Testis (tissue), 5 donors: Measurements from ENCODE around the gene CCDC43. TPM values are rescaled to one million over a fixed set of nuclear protein-coding genes. Genes with fewer than 3 reads are reported as not detected.

ENCODE experiments used
- DNase-seq: peaks from one replicate; pipeline ENCODE4 v3.0.0-alpha.2; 2019
- H3K27ac ChIP-seq, 2 donors: fragments of 200-600 bp; sonication (generic); one replicate each; pipeline ENCODE4 v1.5.1; 2019
- H3K27me3 ChIP-seq: fragments of 200-600 bp; sonication (generic); one replicate; pipeline ENCODE4 v1.5.1; 2019
- H3K36me3 ChIP-seq: fragments of 200-600 bp; sonication (generic); one replicate; pipeline ENCODE4 v1.5.1; 2017; ENCODE audit warnings: low read depth; ENCODE audit errors: missing control alignments
- H3K4me1 ChIP-seq: fragments of 200-600 bp; sonication (generic); one replicate; pipeline ENCODE4 v1.5.1; 2019
- H3K4me3 ChIP-seq, 2 donors: fragments of 200-600 bp; sonication (generic); one replicate each; pipeline ENCODE4 v1.5.1; 2017 to 2019
- H3K9me3 ChIP-seq: fragments of 200-600 bp; sonication (generic); one replicate; pipeline ENCODE4 v1.5.1; 2017
- CTCF ChIP-seq, 3 experiments: fragments of 450-650 bp in 2 of 3; fragments of 200-600 bp in 1 of 3; sonication (generic) in 1 of 3; IDR thresholded peaks; one replicate each; pipeline ENCODE4 v1.5.1; 2016 to 2019; ENCODE audit warnings: antibody characterized with exemption in 3 of 3, mild to moderate bottlenecking in 2 of 3, moderate library complexity in 1 of 3
- POLR2A ChIP-seq: fragments of 450-650 bp; IDR thresholded peaks from one replicate; pipeline ENCODE4 v1.6.1; 2017; ENCODE audit warnings: antibody characterized with exemption, mild to moderate bottlenecking, moderate library complexity
- WGBS, 2 donors: methylation state at CpG; one replicate each; pipeline ENCODE4 v1.1.5; 2018; 5-methylcytosine and 5-hydroxymethylcytosine counted together
- intact Hi-C: fragments of 100-400 bp; cut with DNase I; formaldehyde crosslinking; loops from one replicate; pipeline ENCODE4 v1.15.1; 2023; ENCODE audit warnings: low total_unique reads
- long read RNA-seq, 2 donors: transcript quantifications; one replicate each; lab custom pipeline, GENCODE V29; 2026
- polyA plus RNA-seq: library from polyadenylated mRNA; stranded (reverse); fragments of 350-450 nt; fragmentation: Illumina TruSeq; extraction: RNeasy Lipid Tissue Mini Kit (QIAGEN cat#74804); gene quantifications from one replicate; pipeline ENCODE4 v1.2.3, GENCODE V29; 2014; ENCODE audit warnings: low read depth, low replicate concordance; ENCODE audit not compliant: insufficient read depth
- total RNA-seq, 2 donors: library from RNA; depleted of rRNA; stranded (reverse); fragments of >200 nt; gene quantifications; one replicate each; pipeline ENCODE4 v1.2.3, GENCODE V29; 2016

CCDC43 gene, protein sequence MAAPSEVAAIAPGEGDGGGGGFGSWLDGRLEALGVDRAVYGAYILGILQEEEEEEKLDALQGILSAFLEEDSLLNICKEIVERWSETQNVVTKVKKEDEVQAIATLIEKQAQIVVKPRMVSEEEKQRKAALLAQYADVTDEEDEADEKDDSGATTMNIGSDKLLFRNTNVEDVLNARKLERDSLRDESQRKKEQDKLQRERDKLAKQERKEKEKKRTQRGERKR
- 10 to 100 TPM; 20.8 to 27.9 TPM for total RNA-seq
- polyA plus RNA-seq, result 18.6 TPM
- long read RNA-seq, donor 1, transcript CCDC43-201 (5 exons, 2,082 nt), result major isoform, 10 of 37 reads
- long read RNA-seq, donor 1, partial matches to known transcripts, result 27 of 37 reads
- long read RNA-seq, donor 1, other reads (novel, unspliced or antisense), result 0 of 37 reads
- long read RNA-seq, donor 2, transcript CCDC43-201 (5 exons, 2,082 nt), result major isoform, 11 of 12 reads
- long read RNA-seq, donor 2, partial matches to known transcripts, result 0 of 12 reads
- long read RNA-seq, donor 2, other reads (novel, unspliced or antisense), result 0 of 12 reads

GRCh38 chr17:44689477-44690217, at the start of gene CCDC43:
Gene CCDC43 (minus strand): TSS chr17:44689776. CDS start chr17:44689753, 23 bp downstream.
- TF ChIP-seq CTCF (IDR thresholded peaks at IDR 0.05) (no peak), POLR2A (no peak)
- Histone ChIP-seq H3K9me3 (no peaks in the 10 kb centered on the region), H3K4me3 (peak within 1 kb of the TSS; percentile 71 to 72), H3K27ac (peak within 1 kb of the TSS; percentile 71 to 85), H3K4me1 (peaks cover 12% of the 10 kb centered on the region), H3K36me3 (no peaks in the 10 kb centered on the region), H3K27me3 (no peaks in the 10 kb centered on the region)
- peak; percentile 96 for DNase-seq
- 0% methylated on average over 29 to 51 of the region's 51 CpGs for WGBS, 2 donors
- intact Hi-C loops, result no loop called here

DNA sequence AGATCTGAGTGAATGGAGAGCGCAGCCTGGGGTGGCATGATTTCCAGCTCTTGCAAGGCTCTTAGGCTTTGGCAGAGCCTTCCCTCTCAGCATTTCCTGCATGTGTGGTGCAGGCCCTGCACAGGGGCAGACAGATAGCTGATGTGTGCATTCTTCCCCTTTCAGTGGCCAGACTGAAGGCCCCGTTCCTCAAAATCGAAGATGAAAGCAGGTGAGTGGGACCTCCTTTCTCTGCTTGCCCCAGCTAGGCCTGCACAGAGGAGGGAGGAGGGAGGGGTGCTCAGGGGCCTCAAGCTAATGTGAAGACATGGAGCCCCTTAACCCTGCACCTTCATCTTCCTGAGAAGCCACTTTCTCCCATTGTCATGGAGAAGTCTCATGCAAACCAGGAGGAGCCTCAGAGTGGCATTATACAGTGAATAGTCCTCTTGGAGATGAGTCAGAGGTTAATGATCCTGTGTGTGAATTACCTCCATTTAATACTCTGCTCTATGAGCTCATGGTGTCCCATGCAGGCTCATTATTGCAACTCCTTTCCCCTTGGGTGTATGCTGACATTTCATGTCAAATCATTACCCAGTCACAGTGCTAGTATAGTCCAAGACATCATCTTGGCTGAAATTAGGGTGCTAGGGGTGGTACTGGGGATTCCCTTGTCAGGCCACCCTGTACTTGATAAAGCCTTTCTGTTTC, 48.8 kb upstream of the CCDC43 start:
- H3K27me3 ChIP-seq, result no peaks in the 10 kb centered on the region
- H3K36me3 ChIP-seq, result no peaks in the 10 kb centered on the region
- H3K9me3 ChIP-seq, result no peaks in the 10 kb centered on the region
- TF ChIP-seq CTCF (IDR thresholded peaks at IDR 0.05), result no peak
- TF ChIP-seq POLR2A, result no peak
- no peak overlapping the region for H3K4me3 ChIP-seq
- intact Hi-C loops, result no loop called here
- H3K27ac ChIP-seq, result no peak overlapping the region
- H3K4me1 ChIP-seq, result no peaks in the 10 kb centered on the region
- DNase-seq, result no peak
- 85% methylated on average over 3 of the region's 3 CpGs; no CpG with 5 or more reads in 1 of the 2 donors for WGBS, 2 donors

DNA sequence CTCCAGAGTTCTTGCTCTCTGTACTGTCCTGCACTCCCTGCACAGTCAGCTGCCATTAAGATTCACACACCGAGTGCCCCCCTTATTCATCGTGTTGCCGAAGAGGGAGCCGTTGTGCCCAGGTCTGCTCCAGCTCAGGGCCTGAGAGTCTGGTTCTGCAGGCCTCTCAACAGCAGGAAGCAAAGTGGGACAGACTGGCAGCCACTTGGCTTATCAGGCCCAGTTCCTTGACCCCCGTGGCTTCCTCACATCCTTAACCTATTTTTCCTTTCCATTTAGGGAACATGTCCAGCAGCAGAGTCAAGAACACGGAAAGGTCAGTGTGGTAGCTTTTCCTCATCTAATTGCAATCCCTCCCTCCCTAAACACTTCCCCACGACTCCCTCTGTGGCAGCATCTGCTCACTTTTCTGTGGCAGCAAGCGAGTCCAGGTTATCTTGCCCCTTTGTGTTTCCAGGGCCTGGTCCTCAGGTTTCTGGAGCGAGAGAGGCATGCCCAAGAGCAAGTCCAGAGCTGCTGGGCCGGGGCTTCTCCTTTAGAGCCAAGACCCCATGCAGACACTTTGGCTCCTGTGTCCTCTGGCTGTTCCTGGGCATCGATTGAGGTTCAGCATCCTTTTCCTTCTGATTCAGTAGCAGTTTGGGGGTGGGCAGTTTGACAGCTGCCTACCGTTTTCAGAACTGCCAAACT, 47.1 kb upstream of the CCDC43 start:
- Histone ChIP-seq H3K27ac (no peak overlapping the region), H3K4me1 (no peaks in the 10 kb centered on the region), H3K36me3 (no peaks in the 10 kb centered on the region), H3K27me3 (no peaks in the 10 kb centered on the region), H3K4me3 (no peak overlapping the region), H3K9me3 (no peaks in the 10 kb centered on the region)
- intact Hi-C loops, result no loop called here
- WGBS, 2 donors, result 88% methylated on average over 11 to 12 of the region's 12 CpGs
- no peak for DNase-seq
- TF ChIP-seq POLR2A (no peak), CTCF (IDR thresholded peaks at IDR 0.05) (no peak)

DNA sequence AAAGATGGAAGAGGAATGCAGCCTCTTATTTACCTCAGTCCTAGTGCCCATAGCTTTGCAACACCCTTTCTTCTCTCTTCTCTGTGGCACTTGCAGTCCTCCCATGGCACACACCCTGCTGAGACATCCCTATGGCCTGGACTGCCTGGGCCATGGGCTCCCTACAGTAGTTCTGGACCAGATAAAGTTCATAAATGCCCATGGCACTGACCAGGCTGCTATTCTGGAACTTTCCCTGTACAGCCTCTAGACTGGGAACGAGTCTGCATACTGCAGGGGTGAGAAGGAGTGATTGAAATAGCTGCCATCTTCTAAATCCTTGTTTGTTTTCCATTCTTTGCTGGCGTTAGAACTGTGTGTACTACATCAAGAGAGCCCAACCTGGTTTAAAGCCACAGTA, 44.7 kb upstream of the CCDC43 start:
- intact Hi-C loops, result no loop called here
- DNase-seq, result no peak
- no peaks in the 10 kb centered on the region for H3K27me3 ChIP-seq
- no peaks in the 10 kb centered on the region for H3K4me1 ChIP-seq
- 78 to 89% methylated on average over 2 of the region's 2 CpGs for WGBS, 2 donors
- no peaks in the 10 kb centered on the region for H3K9me3 ChIP-seq
- H3K27ac ChIP-seq, result no peak overlapping the region
- no peak overlapping the region for H3K4me3 ChIP-seq
- TF ChIP-seq POLR2A (no peak), CTCF (IDR thresholded peaks at IDR 0.05) (no peak)
- no peaks in the 10 kb centered on the region for H3K36me3 ChIP-seq
